Measurements from ENCODE around the gene LSM3. TPM values are rescaled to one million over a fixed set of nuclear protein-coding genes. Genes with fewer than 3 reads are reported as not detected.
A peak's percentile ranks its signal among the peaks of the same experiment; 100 is the strongest.

Gene LSM3
- total and polyA plus RNA-seq, 2 of the 4 experiments (the other 2 are of a cell fraction): 3.4 to 11.5 TPM

DNA sequence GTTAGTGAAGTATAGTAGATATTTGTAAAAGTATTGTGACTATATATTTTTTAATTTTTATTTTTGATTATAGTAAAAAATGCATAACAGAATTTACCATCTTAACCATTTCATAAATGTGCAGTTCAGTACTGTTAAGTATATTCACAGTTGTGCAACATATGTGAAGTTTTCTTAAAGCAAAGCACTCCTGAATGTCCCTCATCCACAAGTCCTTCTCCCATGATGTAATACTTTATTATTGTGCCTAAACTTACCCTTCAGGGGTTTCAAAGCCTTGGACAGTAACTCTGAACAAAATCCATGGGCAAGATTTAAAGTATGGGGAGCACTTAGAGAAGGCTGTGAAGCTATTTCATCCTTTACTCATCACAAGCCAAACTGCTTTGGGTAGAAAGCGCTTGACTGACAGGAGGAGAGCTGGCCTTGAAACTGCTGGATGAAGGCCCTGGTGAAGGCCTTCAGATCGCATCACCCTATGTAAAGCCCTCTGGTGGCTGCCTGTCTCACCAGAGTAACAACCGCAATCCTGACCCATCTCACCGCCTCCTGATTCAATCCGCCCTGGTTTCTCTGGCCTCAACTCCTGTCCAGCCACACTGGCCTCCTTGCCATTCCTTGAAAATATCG, 28.0 kb downstream of the LSM3 start:
- Histone ChIP-seq H4K8ac (ENCODE audit: low read depth in 2 of 2, low read length in 2 of 2) (no peak overlapping the region), H2BK5ac (ENCODE audit: low read depth, low read length, poor library complexity, severe bottlenecking) (no peak overlapping the region), H4K5ac (ENCODE audit: low read depth, low read length) (peak overlapping the region; percentile 10), H4K20me1 (ENCODE audit: insufficient read depth, low read length) (no peaks in the 10 kb centered on the region), H2BK20ac (ENCODE audit: low read depth, low read length) (peak overlapping the region; percentile 22), H3K27ac (ENCODE audit: insufficient read depth, low read length) (peak overlapping the region; percentile 7; the same call in 1 of the 2 replicates), H3K18ac (ENCODE audit: low read depth, low read length) (peak overlapping the region; percentile 15), H2AK9ac (replicated peaks; ENCODE audit: low read depth, low read length, poor library complexity) (no peak overlapping the region), H3K36me3 (ENCODE audit: control insufficient read depth, insufficient read depth, low read length) (no peaks in the 10 kb centered on the region), H3K9ac (ENCODE audit: low read depth, low read length) (no peak overlapping the region), H4K91ac (ENCODE audit: insufficient read depth, low read depth, low read length) (peak overlapping the region; percentile 68), H3K14ac (replicated peaks; ENCODE audit: low read depth, low read length) (no peak overlapping the region), H3K4ac (ENCODE audit: low read depth, low read length) (peak overlapping the region; percentile 76), H3K4me3 (ENCODE audit: insufficient read depth, low read depth, low read length) (no peak overlapping the region), H2AK5ac (ENCODE audit: low read depth, low read length) (peak overlapping the region; percentile 47; the same call in 1 of the 2 replicates), H2BK120ac (ENCODE audit: low read depth, low read length) (peak overlapping the region; percentile 38), H3K23ac (ENCODE audit: low read depth, low read length) (no peak overlapping the region), H3K9me1 (ENCODE audit: insufficient read depth, low read length) (peaks cover 20% of the 10 kb centered on the region), H3K27me3 (ENCODE audit: control insufficient read depth, insufficient read depth, low read length) (no peaks in the 10 kb centered on the region), H3K4me2 (ENCODE audit: low read depth, low read length) (no peak overlapping the region), H3K4me1 (ENCODE audit: control insufficient read depth, insufficient read depth, low read length) (peaks cover 42% of the 10 kb centered on the region), H2AFZ (replicated peaks; ENCODE audit: low read length, poor library complexity) (peak overlapping the region; percentile 9), H3K9me3 (ENCODE audit: control insufficient read depth, insufficient read depth, low read length) (no peaks in the 10 kb centered on the region), H3K79me1 (ENCODE audit: low read depth in 1 of 2, low read length in 2 of 2) (no peaks in the 10 kb centered on the region), H3K56ac (ENCODE audit: extremely low read depth, insufficient read depth, low read length) (no peak overlapping the region), H2BK15ac (ENCODE audit: low read depth, low read length) (peak overlapping the region; percentile 39; the same call in 2 of the 3 replicates)
- TF ChIP-seq CEBPB (IDR thresholded peaks at IDR 0.05; ENCODE audit: low read depth, low read length): peak; percentile 12; the same call in 1 of the 2 replicates
- no peak for TF ChIP-seq BHLHE40 (IDR thresholded peaks at IDR 0.05; ENCODE audit: low read depth, low read length)
- WGBS, 2 experiments (ENCODE audit: extremely low coverage in 2 of 2, insufficient read length in 1 of 2): 88% methylated on average over 5 of the region's 6 CpGs; no CpG with 5 or more reads in 1 of the 2 experiments
- BruUV-seq (replicated peaks): no TSS peak
- DNase-seq (no peak), ATAC-seq (ENCODE audit: low read depth) (no peak)
- ChIA-PET POLR2A (ENCODE audit: unreplicated experiment) (no interaction called here), CTCF (no interaction called here)
- intact Hi-C loops (cut with micrococcal nuclease) (no loop called here), dilution Hi-C loops (cut with HindIII; ENCODE audit: low sequenced_read_pairs, unreplicated experiment) (no loop called here), in situ Hi-C loops (cut with MboI; ENCODE audit: low sequenced_read_pairs) (loop anchor here (10.0 kb wide), 1 partner anchor 338 kb away; the partner anchor contains the start of gene GRIP2)
